Neural cell (in vitro differentiated cells): ENCODE results near the gene B4GALT2.

Experiments used
- CTCF ChIP-seq: fragments of 450-650 bp; IDR thresholded peaks from 2 replicates; pipeline ENCODE4 v1.5.1; 2014; ENCODE audit warnings: antibody characterized with exemption, mild to moderate bottlenecking, moderate library complexity; ENCODE audit not compliant: poor library complexity, severe bottlenecking
- EP300 ChIP-seq: fragments of 450-650 bp; conservative IDR thresholded peaks from 2 replicates; pipeline ENCODE4 v1.6.1; 2014; ENCODE audit warnings: antibody characterized with exemption, mild to moderate bottlenecking, moderate library complexity; ENCODE audit not compliant: poor library complexity, severe bottlenecking
- EZH2 ChIP-seq: fragments of 200-600, 300-800 bp; shearing (Covaris generic), sonication (generic); IDR thresholded peaks from 2 replicates; pipeline ENCODE4 v1.6.1; 2014; ENCODE audit warnings: antibody characterized with exemption, low read length, borderline replicate concordance, mild to moderate bottlenecking; ENCODE audit not compliant: insufficient read depth, poor library complexity, severe bottlenecking
- MXI1 ChIP-seq: fragments of 450-650 bp; conservative IDR thresholded peaks from 2 replicates; pipeline ENCODE4 v1.6.1; 2014; ENCODE audit warnings: antibody characterized with exemption, mild to moderate bottlenecking; ENCODE audit not compliant: poor library complexity, severe bottlenecking
- POLR2AphosphoS5 ChIP-seq: IDR thresholded peaks from 2 replicates; pipeline ENCODE4 v1.6.1; 2012
- RAD21 ChIP-seq: fragments of 450-650 bp; conservative IDR thresholded peaks from 2 replicates; pipeline ENCODE4 v1.6.1; 2014; ENCODE audit warnings: antibody characterized with exemption, mild to moderate bottlenecking, moderate library complexity
- TF ChIP-seq, protein P1 (sequence below): IDR thresholded peaks from 2 replicates; pipeline ENCODE4 v1.6.1; 2012; ENCODE audit warnings: borderline replicate concordance

DNA sequence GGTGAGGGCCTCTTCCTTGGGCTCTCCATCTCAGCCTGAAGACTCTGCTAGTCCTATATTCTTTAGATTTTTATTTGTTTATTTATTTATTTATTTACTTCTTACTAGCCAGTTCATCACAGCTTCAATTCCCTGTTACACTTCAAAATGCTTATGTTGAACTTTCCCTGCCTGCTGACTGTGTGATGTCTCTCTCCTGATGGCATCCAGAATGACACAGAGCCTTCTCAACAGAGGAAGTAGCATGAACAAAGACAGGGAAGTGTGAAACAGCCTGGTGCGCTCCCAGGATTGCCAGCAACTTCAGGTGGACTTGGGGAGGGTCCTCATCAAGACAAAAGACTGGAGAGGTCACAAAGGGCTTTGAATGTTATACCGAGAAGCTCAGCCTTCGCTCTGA, 36.6 kb upstream of the B4GALT2 start:
- TF ChIP-seq MXI1 (no peak), CTCF (no peak), EP300 (no peak), EZH2 (no peak), RAD21 (no peak), POLR2AphosphoS5 (no peak)
- TF ChIP-seq, protein P1, sequence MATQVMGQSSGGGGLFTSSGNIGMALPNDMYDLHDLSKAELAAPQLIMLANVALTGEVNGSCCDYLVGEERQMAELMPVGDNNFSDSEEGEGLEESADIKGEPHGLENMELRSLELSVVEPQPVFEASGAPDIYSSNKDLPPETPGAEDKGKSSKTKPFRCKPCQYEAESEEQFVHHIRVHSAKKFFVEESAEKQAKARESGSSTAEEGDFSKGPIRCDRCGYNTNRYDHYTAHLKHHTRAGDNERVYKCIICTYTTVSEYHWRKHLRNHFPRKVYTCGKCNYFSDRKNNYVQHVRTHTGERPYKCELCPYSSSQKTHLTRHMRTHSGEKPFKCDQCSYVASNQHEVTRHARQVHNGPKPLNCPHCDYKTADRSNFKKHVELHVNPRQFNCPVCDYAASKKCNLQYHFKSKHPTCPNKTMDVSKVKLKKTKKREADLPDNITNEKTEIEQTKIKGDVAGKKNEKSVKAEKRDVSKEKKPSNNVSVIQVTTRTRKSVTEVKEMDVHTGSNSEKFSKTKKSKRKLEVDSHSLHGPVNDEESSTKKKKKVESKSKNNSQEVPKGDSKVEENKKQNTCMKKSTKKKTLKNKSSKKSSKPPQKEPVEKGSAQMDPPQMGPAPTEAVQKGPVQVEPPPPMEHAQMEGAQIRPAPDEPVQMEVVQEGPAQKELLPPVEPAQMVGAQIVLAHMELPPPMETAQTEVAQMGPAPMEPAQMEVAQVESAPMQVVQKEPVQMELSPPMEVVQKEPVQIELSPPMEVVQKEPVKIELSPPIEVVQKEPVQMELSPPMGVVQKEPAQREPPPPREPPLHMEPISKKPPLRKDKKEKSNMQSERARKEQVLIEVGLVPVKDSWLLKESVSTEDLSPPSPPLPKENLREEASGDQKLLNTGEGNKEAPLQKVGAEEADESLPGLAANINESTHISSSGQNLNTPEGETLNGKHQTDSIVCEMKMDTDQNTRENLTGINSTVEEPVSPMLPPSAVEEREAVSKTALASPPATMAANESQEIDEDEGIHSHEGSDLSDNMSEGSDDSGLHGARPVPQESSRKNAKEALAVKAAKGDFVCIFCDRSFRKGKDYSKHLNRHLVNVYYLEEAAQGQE: no peak
